GM06990 (cell line): ENCODE results near the gene ADNP2.

Source experiments
- DNase-seq: peaks from one replicate; pipeline ENCODE4 v3.0.0-alpha.2; 2011; ENCODE audit not compliant: insufficient read length; ENCODE audit errors: extremely low read depth
- H3K27me3 ChIP-seq: replicated peaks from 2 replicates; pipeline ENCODE4 v1.6.0; 2011; ENCODE audit warnings: low read length; ENCODE audit not compliant: control insufficient read depth, insufficient read depth
- H3K36me3 ChIP-seq: 2 replicates; pipeline ENCODE4 v1.5.1; 2011; ENCODE audit warnings: low read length; ENCODE audit not compliant: control insufficient read depth, insufficient read depth
- H3K4me3 ChIP-seq: replicated peaks from 2 replicates; pipeline ENCODE4 v1.5.1; 2011; ENCODE audit warnings: low read depth, mild to moderate bottlenecking, control low read depth, low read length
- CTCF ChIP-seq: IDR thresholded peaks from 2 replicates; pipeline ENCODE4 v1.5.1; 2011; ENCODE audit warnings: low read length, control low read depth, mild to moderate bottlenecking, inconsistent platforms; ENCODE audit not compliant: insufficient read depth, poor library complexity, severe bottlenecking

ADNP2 gene

GRCh38 chr18:80182855-80183254 lies 73.8 kb downstream of the ADNP2 start:
- no peaks in the 10 kb centered on the region; the same call in 1 of the 2 replicates for H3K27me3 ChIP-seq
- H3K36me3 ChIP-seq: no peaks in the 10 kb centered on the region
- DNase-seq: no peak
- TF ChIP-seq CTCF: no peak
- no peak overlapping the region for H3K4me3 ChIP-seq

- DNase-seq: no peak
- Histone ChIP-seq H3K4me3 (no peak overlapping the region), H3K27me3 (no peaks in the 10 kb centered on the region; the same call in 1 of the 2 replicates), H3K36me3 (no peaks in the 10 kb centered on the region)
- no peak for TF ChIP-seq CTCF
These were observed 74.4 kb downstream of the ADNP2 start for GRCh38 chr18:80183273-80184050.

- no peaks in the 10 kb centered on the region; the same call in 1 of the 2 replicates for H3K27me3 ChIP-seq
- DNase-seq: no peak
- TF ChIP-seq CTCF: no peak
- no peak overlapping the region for H3K4me3 ChIP-seq
- H3K36me3 ChIP-seq: no peaks in the 10 kb centered on the region
These were observed 75.2 kb downstream of the ADNP2 start for GRCh38 chr18:80184243-80184772.

- no peaks in the 10 kb centered on the region; the same call in 1 of the 2 replicates for H3K27me3 ChIP-seq
- no peak for DNase-seq
- TF ChIP-seq CTCF: no peak
These were observed 76.5 kb downstream of the ADNP2 start for GRCh38 chr18:80185545-80185944.

GRCh38 chr18:80187956-80188642 lies 79.0 kb downstream of the ADNP2 start:
- Histone ChIP-seq H3K4me3 (no peak overlapping the region), H3K36me3 (no peaks in the 10 kb centered on the region), H3K27me3 (no peaks in the 10 kb centered on the region; the same call in 1 of the 2 replicates)
- no peak for TF ChIP-seq CTCF
- no peak for DNase-seq

More at GRCh38 chr18:80185545-80185944, 76.5 kb downstream of the ADNP2 start:
- no peaks in the 10 kb centered on the region for H3K36me3 ChIP-seq
- H3K4me3 ChIP-seq: no peak overlapping the region
